ENCODE results near the gene VPS13A.
"Not testable (repeated sequence)": the region's sequence is repeated elsewhere in the genome, so short reads cannot be mapped to it uniquely, and the experiment has no call there.

Gene VPS13A

DNA sequence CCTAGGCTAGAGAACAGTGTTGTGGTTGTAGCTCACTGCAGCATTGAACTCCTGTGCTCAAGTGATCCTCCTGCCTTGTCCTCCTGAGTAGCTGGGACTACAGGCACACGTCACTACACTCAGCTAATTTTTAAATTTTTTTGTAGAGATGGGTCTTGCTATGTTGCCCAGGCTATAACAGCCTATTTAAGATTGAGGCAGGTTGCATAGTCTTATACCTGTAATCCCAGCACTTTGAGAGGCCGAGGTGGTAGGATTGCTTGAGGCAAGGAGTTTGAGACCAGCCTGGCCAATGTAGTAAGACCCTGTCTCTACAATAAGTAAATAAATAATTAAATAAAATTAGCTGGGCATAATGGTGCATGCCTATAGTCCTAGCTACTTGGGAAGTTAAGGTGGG is 79.9 kb downstream of the VPS13A start:
- H3K36me3 ChIP-seq (ENCODE audit: control insufficient read depth, insufficient read depth, low read length) = no peaks in the 10 kb centered on the region
- H3K4me3 ChIP-seq (replicated peaks; ENCODE audit: low read depth, low read length) = no peak overlapping the region
- no peak for TF ChIP-seq CTCF (IDR thresholded peaks at IDR 0.05; ENCODE audit: insufficient read depth, low read length, poor library complexity, severe bottlenecking)
- no peak for DNase-seq (ENCODE audit: extremely low read depth, insufficient read length)
- no peaks in the 10 kb centered on the region for H3K27me3 ChIP-seq (replicated peaks; ENCODE audit: control insufficient read depth, insufficient read depth, low read length)

GRCh38 chr9:77261605-77262004 is 84.3 kb downstream of the VPS13A start:
- Histone ChIP-seq H3K4me3 (replicated peaks; ENCODE audit: low read depth, low read length) (no peak overlapping the region), H3K27me3 (replicated peaks; ENCODE audit: control insufficient read depth, insufficient read depth, low read length) (no peaks in the 10 kb centered on the region), H3K36me3 (ENCODE audit: control insufficient read depth, insufficient read depth, low read length) (no peaks in the 10 kb centered on the region)
- no peak for TF ChIP-seq CTCF (IDR thresholded peaks at IDR 0.05; ENCODE audit: insufficient read depth, low read length, poor library complexity, severe bottlenecking)
- no peak for DNase-seq (ENCODE audit: extremely low read depth, insufficient read length)

- not testable (repeated sequence) for H3K27me3 ChIP-seq (replicated peaks; ENCODE audit: control insufficient read depth, insufficient read depth, low read length); DNase-seq (ENCODE audit: extremely low read depth, insufficient read length); H3K36me3 ChIP-seq (ENCODE audit: control insufficient read depth, insufficient read depth, low read length); H3K4me3 ChIP-seq (replicated peaks; ENCODE audit: low read depth, low read length)
Measured at GRCh38 chr9:77267762-77268161, 90.4 kb downstream of the VPS13A start.

GRCh38 chr9:77271023-77271690 is 93.8 kb downstream of the VPS13A start:
- Histone ChIP-seq H3K36me3 (ENCODE audit: control insufficient read depth, insufficient read depth, low read length) (no peaks in the 10 kb centered on the region), H3K4me3 (replicated peaks; ENCODE audit: low read depth, low read length) (no peak overlapping the region), H3K27me3 (replicated peaks; ENCODE audit: control insufficient read depth, insufficient read depth, low read length) (no peaks in the 10 kb centered on the region)
- no peak for TF ChIP-seq CTCF (IDR thresholded peaks at IDR 0.05; ENCODE audit: insufficient read depth, low read length, poor library complexity, severe bottlenecking)
- DNase-seq (ENCODE audit: extremely low read depth, insufficient read length) = no peak

DNA sequence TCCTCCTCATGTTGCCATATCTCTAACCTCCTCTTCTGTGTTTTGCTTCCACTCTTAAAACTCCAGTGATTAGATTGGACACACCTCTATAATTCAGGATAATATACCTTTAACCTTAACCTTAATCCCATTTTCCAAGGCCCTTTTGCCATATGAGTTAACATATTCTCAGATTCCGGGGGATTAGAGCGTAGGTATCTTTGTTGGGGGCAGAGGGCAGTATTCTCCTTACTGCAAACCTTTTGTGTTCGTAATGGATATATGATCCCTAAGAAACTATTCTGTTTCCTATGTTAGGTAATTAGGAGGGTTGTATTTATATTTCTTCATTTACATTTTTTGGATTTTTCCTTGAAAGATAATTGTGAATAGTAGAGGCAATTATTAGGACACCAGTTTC is 99.5 kb downstream of the VPS13A start:
- Histone ChIP-seq H3K4me3 (replicated peaks; ENCODE audit: low read depth, low read length) (no peak overlapping the region), H3K27me3 (replicated peaks; ENCODE audit: control insufficient read depth, insufficient read depth, low read length) (no peaks in the 10 kb centered on the region), H3K36me3 (ENCODE audit: control insufficient read depth, insufficient read depth, low read length) (peaks cover 2% of the 10 kb centered on the region)
- DNase-seq (ENCODE audit: extremely low read depth, insufficient read length) = no peak
- no peak for TF ChIP-seq CTCF (IDR thresholded peaks at IDR 0.05; ENCODE audit: insufficient read depth, low read length, poor library complexity, severe bottlenecking)

DNA sequence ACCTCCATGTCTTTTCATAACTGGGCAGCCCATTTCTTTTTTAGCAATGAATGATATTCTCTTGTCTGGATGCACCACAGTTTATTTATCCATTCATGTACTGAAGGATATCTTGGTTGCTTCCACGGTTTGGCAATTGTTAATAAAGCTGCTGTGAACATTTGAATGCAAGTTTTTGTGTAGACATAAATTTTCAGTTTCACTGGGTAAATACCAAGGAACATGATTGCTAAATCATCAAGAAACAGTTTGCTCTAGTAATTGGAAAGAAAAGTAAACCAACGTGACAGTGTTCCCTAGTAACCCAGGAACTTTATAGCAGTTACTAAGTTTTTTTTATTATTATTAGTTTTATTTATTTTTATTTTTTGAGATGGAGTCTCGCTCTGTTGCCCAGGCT is 100.4 kb downstream of the VPS13A start:
- Histone ChIP-seq H3K27me3 (replicated peaks; ENCODE audit: control insufficient read depth, insufficient read depth, low read length) (no peaks in the 10 kb centered on the region), H3K4me3 (replicated peaks; ENCODE audit: low read depth, low read length) (no peak overlapping the region), H3K36me3 (ENCODE audit: control insufficient read depth, insufficient read depth, low read length) (peaks cover 2% of the 10 kb centered on the region)
- no peak for TF ChIP-seq CTCF (IDR thresholded peaks at IDR 0.05; ENCODE audit: insufficient read depth, low read length, poor library complexity, severe bottlenecking)
- DNase-seq (ENCODE audit: extremely low read depth, insufficient read length) = no peak
